GM18499 (cell line): ENCODE results near the gene AUTS2.

Experiments
- ATAC-seq: cut with Tn5 transposase; IDR thresholded peaks from one replicate; pipeline ENCODE4 v1.9.1; 2021; ENCODE audit warnings: moderate number of reproducible peaks; ENCODE audit not compliant: insufficient read depth, unreplicated experiment

Gene AUTS2

DNA sequence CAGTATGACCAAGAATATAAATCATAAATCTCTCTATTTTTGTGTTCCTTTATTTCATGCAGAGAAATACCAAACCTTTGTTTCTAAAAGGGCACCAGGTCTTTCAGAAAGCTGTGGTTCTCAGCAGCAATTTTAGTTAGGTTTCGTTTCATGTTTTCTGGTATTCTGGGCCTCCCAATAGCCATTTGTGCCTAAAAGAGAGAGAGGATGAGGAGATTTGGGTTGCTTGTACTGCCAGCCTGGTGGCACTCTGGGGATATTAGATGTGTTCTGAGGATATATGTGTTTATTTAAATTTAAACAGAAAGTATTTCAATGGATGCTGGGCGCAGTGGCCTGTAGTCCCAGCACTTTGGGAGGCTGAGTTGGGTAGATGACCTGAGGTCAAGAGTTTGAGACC is 471.7 kb downstream of the AUTS2 start:
- no peak for ATAC-seq

DNA sequence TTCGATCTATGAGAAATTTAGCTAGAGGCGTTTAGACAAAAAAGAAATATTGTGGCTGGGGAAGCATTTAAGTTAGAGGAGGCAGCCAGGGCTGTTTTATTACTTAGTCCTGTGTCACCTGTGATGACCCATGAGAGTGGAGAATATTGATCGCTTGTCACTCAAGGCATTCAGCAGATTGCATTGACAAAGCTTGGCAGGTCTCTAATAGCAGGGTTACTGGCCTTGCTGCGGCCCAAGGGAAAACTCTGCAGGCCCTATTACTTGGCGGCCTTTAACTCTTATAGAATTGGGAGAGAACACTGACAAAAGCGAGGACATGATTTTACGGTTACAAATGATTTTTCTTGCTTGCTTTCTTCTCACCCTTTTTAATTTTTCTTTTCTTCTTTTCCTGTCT is 473.5 kb downstream of the AUTS2 start:
- no peak for ATAC-seq

DNA sequence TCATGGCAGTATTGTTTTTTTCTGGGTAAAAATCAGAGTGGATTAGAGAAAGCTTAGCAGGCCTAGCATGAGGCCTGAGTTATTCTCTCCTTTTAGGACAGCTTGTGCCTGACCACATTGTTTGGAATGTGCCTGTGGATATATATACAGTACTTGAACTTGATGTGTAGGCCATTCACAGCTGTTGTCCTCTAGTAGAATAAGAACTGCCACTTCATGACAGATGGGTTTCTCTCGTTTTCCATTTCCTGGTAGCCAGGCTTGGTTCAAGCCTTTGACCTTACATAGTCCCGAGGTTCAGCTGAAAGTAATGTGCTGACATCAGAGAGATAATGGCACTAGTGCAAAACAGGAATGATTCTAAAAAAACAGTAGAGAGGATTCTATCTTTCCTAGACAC is 473.9 kb downstream of the AUTS2 start:
- ATAC-seq: no peak

DNA sequence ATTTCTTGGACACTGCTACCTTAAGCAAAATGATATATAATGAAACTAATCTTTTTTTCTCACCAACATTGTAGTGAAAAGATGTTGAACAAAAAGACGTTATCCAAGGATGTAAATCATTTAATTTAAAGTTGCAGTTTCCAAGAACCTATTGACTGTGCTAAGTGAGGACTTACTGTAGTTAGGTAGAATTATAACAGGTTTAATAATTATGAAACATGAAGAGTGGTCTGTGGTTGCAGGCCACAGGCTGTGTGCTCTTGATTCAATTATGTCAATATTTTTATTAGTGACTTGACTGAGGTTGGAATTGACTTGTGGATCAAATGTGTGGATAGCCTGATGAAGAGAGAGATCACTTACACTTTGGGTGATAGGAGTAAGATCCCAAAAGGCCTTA is 478.1 kb downstream of the AUTS2 start:
- no peak for ATAC-seq

DNA sequence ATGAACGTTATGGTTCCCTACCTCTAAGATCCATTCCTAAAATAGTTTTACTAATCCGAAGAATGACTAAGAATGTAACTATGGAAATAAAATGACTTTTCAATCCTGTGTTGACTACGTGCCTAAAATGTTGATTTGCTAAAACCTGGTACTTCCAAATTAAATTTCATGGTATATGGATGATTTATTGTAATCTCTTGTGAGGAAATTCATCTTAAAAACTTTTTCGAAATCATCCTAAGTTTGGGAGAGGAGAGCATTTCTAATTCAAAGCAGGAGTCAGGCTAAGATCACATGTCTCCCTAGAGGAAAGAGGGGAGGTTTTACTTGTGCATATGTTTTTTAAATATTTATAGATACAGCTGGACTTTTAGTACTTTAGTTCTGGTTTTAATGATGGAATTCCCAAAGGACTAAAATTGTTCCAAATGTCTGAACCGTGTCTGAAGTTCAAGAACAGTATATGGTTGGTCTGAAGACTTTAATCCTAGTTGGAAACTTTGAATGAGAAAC is 483.9 kb downstream of the AUTS2 start:
- no peak for ATAC-seq

DNA sequence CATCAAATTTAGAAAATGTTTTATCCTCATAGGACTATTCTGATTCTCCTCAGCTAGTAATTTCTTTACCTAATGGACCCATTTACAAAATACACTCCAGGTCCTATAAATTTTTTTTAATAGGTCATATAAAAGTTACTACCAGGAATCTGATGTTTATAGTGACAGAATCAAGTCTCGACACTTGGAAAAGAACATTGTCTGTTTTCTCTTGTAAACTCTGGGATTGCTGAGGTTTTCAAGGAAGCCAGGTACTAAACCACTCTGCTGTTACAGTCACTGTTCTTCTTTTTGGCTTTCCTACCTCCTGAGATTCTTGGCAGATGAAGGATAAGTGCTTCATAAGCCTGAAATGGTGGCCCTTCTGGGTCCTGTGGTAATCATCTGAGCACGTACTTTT is 493.1 kb downstream of the AUTS2 start:
- ATAC-seq: no peak

DNA sequence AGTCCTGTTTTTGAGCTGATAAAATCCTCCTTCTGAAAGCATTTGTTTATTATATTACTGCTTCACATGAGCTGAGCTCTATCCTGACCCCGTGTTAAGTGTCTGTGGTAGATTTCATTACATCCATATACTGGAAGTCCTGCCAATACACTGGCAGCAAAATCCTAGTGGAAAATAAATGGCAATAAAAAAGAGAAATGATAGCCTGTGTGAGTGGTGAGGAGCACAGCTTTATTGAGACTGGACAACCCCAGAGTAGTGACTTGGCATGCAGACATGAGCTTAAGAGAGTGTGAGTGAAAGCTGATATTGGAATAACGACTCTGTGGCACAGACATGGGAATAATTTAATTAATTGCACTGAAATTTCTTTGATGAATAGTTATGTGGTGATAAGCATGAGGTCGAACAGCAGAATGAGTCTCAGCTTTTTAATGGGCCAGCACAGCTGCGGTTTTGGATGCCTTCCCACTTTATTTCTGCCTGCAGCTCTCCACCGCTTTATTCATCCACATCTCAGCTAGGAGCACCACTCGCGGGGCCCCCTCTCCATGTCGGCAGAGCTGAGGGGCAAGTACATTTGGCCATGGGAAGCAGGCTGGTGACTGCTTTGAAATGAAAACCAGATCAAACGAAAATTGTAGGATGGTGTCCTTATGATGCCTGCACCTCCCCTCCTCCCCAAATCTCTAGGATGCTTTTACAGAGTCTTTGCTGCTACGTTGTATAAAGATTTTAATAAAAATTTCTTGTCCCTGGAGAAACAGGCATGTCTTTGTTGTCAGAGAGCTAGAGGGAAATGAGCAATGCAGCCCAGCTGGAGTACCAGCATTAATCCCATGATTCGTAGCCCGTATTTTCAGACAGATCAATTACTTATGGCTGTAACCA is 494.3 kb downstream of the AUTS2 start:
- no peak for ATAC-seq

DNA sequence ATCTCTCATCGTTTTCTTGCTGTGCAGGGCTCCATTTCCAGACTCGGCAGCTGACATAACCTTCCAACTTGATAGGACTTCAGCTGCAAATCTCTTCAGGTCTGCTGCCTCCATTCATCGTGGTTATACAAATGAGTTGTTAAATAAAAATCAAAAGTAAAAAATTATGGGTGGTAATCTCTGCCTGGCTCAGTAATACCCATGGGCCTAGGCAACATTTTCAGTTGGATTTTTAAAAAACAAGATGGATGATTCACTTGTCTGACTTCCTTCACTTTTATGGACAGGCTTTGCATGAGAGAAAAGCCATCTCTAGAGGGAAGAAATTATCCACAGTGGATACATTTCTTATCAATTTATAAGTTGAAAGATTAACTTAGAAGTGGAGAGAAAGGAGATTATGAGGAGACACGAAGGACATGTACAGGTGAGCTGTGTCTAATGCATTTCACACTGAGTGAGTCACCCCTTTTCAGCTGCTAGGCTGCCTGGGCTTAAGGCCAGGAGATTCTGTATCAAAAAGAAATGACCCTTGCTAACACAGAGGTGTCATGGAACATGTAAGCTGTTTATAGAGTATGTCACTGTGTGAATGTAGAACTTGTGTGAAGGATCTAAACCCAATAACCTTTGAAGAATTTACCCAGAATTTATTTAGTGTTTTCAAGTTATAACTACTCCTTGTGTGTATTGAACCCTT is 495.1 kb downstream of the AUTS2 start:
- ATAC-seq: no peak

GRCh38 chr7:70094831-70095230 is 496.6 kb downstream of the AUTS2 start:
- ATAC-seq: no peak

DNA sequence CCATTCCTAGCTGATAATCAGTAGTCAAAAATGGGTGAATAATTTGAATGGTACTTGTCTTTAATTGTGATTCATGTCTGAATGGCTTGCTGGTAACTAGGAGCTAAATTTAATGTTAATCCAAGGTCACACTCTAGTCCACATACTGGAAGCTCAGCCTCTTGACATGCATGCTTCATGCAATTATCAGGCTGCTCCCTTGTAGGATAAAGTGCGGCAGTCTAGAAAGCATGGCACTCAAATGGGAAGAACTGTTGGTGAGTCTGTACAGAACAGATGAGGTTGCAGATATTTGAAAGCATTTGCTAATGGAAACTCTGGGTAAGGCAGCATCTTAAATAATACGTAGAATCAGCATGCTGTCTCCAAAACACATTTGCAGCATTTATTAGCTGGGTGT is 499.4 kb downstream of the AUTS2 start:
- ATAC-seq: no peak

- ATAC-seq: no peak
Measured at GRCh38 chr7:70098133-70098561, 499.9 kb downstream of the AUTS2 start.

GRCh38 chr7:70098905-70099672 is 500.8 kb downstream of the AUTS2 start:
- ATAC-seq: no peak

DNA sequence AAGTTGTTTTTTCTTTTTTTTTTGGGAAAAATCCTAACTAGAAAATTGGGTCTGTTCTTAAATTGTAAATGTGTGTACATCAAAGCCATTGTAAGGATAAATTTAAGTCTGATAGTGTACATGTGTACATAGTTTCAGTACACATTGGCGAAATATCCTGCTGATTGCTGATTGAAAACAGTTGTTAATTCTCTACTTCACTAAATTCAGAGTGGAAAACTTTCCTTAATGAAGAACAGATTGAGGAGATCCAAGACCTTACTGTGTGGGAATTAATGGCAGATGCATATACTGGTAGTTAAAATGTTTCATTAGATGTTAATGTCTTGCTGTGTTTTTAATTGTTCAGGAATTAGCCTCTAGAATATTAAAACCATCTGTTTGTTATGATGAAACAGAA is 506.0 kb downstream of the AUTS2 start:
- no peak for ATAC-seq

GRCh38 chr7:70113078-70113477 is 514.8 kb downstream of the AUTS2 start:
- no peak for ATAC-seq

GRCh38 chr7:70113536-70113935 is 515.3 kb downstream of the AUTS2 start:
- ATAC-seq: no peak

GRCh38 chr7:70114806-70115205 is 516.5 kb downstream of the AUTS2 start:
- no peak for ATAC-seq

GRCh38 chr7:70116244-70116643 is 518.0 kb downstream of the AUTS2 start:
- ATAC-seq: no peak

DNA sequence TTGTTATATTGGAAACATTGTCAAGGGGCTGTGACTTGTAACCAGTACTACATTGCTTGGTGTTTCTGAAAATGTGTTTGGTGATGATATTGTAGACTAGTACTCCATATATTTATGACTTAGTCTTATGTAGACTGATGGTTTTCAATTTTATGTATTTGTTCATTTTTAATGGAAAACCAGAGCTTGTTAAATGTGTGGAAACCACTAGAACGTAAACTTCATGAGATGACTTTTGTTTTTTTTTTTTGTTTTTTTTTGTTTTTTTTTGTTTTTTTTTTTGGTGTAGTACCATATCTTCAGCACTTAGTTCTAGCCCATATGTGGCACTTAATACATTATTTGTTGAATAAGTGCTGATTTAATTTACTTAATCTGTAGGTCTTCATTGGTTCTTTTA is 518.6 kb downstream of the AUTS2 start:
- ATAC-seq: no peak

DNA sequence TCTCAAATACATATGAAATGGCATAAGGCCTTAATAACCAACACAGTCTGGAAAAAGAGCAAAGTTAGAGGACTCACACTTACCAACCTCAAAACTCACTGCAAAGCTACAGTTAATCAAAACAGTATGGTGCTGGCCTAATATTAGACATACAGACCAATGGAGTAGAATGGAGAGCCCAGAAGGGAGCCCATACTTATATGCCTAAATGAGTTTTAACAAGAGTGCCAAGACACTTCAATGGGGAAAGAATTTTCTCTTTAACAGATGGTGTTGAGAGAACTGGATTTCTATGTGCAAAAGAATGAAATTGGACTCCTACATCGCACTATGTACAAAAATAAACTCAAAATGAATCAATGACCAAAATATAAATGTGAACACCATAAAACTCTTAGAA is 522.6 kb downstream of the AUTS2 start:
- no peak for ATAC-seq

DNA sequence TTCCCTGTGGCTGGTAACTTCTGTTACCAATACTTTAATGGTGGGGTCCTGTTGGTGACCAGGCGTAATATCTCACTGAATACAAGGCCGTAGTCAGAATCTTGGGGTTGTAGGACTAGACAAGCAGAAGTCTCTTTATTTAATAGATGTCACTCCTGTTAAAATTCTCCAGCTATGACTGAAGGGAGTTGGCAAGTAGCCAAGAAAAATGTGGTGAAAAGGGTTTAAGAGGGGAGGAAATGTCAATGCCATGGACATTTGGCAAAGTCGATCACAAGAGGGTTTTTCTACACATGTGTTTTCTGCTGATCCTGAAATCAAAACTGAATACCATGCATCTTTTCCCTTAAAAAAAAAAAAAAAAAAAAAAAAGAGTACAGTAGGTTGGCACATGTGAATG is 533.5 kb downstream of the AUTS2 start:
- ATAC-seq: no peak
